ENCODE results near the gene DNAJB11.
A peak's percentile ranks its signal among the peaks of the same experiment; 100 is the strongest.
"Not testable (repeated sequence)": the region's sequence is repeated elsewhere in the genome, so short reads cannot be mapped to it uniquely, and the experiment has no call there.

DNAJB11 gene

GRCh38 chr3:186617036-186617946 is 46.8 kb downstream of the DNAJB11 start:
- DNase-seq (ENCODE audit: low read depth in 2 of 2): peak; percentile 87 to 90

- DNase-seq (ENCODE audit: low read depth in 2 of 2): no peak
These were observed 47.9 kb downstream of the DNAJB11 start for GRCh38 chr3:186618318-186618938.

GRCh38 chr3:186619787-186620212 is 49.3 kb downstream of the DNAJB11 start:
- no peak for DNase-seq (ENCODE audit: low read depth in 2 of 2)

GRCh38 chr3:186620213-186621092 is 49.9 kb downstream of the DNAJB11 start:
- no peak for DNase-seq (ENCODE audit: low read depth in 2 of 2)

- DNase-seq (ENCODE audit: low read depth in 2 of 2): no peak
These were observed 51.6 kb downstream of the DNAJB11 start for GRCh38 chr3:186621894-186622650.

GRCh38 chr3:186622651-186623310 is 52.3 kb downstream of the DNAJB11 start:
- no peak for DNase-seq (ENCODE audit: low read depth in 2 of 2)

- DNase-seq (ENCODE audit: low read depth in 2 of 2): no peak
These were observed 54.1 kb downstream of the DNAJB11 start for GRCh38 chr3:186624598-186624997.

GRCh38 chr3:186625600-186626042 is 55.1 kb downstream of the DNAJB11 start:
- no peak for DNase-seq (ENCODE audit: low read depth in 2 of 2)

- DNase-seq (ENCODE audit: low read depth in 2 of 2): no peak
These were observed 55.8 kb downstream of the DNAJB11 start for GRCh38 chr3:186626254-186626847.

GRCh38 chr3:186627852-186628414 is 57.4 kb downstream of the DNAJB11 start:
- no peak for DNase-seq (ENCODE audit: low read depth in 2 of 2)

- DNase-seq (ENCODE audit: low read depth in 2 of 2): no peak
These were observed 58.2 kb downstream of the DNAJB11 start for GRCh38 chr3:186628756-186629155.

- DNase-seq (ENCODE audit: low read depth in 2 of 2): no peak
These were observed 60.6 kb downstream of the DNAJB11 start for GRCh38 chr3:186630950-186631641.

- DNase-seq (ENCODE audit: low read depth in 2 of 2): no peak
These were observed 63.0 kb downstream of the DNAJB11 start for GRCh38 chr3:186633481-186633880.

- DNase-seq (ENCODE audit: low read depth in 2 of 2): not testable (repeated sequence)
These were observed 63.7 kb downstream of the DNAJB11 start for GRCh38 chr3:186634207-186634606.

Data from fibroblast of skin of left quadriceps (primary cell).